Measurements from ENCODE around the gene BUB3. TPM values are rescaled to one million over a fixed set of nuclear protein-coding genes. Genes with fewer than 3 reads are reported as not detected.

The BUB3 gene
- total and polyA plus RNA-seq, 2 donors (not counting 1 experiment from before 2014, with no cell fraction given): 121 to 195 TPM

DNA sequence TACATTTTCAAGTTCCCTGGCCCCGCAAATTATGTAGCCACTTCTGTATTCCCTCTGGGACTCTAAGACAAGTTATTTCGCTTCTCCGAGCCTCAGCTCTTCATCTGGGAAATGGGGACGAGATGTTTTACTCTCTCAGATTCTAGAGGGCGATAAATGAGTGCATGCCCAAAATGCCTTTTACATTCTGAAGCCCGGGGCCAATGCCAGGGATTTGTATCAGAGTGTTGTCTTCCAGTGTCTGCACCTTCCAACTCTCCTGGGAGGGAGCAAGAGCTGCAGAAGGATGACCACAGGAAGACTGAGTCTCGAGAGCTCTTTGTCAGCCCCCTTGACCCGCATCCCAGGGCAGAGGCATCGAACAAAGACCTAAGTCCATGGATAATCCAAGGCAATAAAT is 39.9 kb downstream of the BUB3 start:
- Histone ChIP-seq H3K9me3 (ENCODE audit: control insufficient read depth, insufficient read depth, low read depth, low read length) (no peaks in the 10 kb centered on the region), H3K4me3 (replicated peaks in 1 of 4; ENCODE audit: control extremely low read depth in 1 of 4, insufficient read depth in 1 of 4, low read depth in 3 of 4, low read length in 4 of 4) (no peak overlapping the region), H3K4me1 (ENCODE audit: control insufficient read depth, extremely low read depth, insufficient read depth, low read length) (no peaks in the 10 kb centered on the region), H3K27me3 (ENCODE audit: control insufficient read depth, insufficient read depth, low read length) (no peaks in the 10 kb centered on the region), H3K79me2 (ENCODE audit: control insufficient read depth, insufficient read depth, low read length) (no peaks in the 10 kb centered on the region), H3K36me3 (ENCODE audit: control insufficient read depth, insufficient read depth, low read length) (no peaks in the 10 kb centered on the region), H3K4me2 (ENCODE audit: extremely low read depth, insufficient read depth, low read length) (no peak overlapping the region), H3K9ac (ENCODE audit: insufficient read depth, low read length) (no peak overlapping the region), H2AFZ (ENCODE audit: low read length) (no peak overlapping the region), H4K20me1 (ENCODE audit: control insufficient read depth, extremely low read depth, insufficient read depth, low read length) (no peaks in the 10 kb centered on the region), H3K27ac (ENCODE audit: insufficient read depth, low read length) (no peak overlapping the region)
- DNase-seq (ENCODE audit: low read depth in 2 of 2): no peak
- no peak for TF ChIP-seq EZH2 (IDR thresholded peaks at IDR 0.05; ENCODE audit: low read length, missing control alignments)
- TF ChIP-seq, protein P1, sequence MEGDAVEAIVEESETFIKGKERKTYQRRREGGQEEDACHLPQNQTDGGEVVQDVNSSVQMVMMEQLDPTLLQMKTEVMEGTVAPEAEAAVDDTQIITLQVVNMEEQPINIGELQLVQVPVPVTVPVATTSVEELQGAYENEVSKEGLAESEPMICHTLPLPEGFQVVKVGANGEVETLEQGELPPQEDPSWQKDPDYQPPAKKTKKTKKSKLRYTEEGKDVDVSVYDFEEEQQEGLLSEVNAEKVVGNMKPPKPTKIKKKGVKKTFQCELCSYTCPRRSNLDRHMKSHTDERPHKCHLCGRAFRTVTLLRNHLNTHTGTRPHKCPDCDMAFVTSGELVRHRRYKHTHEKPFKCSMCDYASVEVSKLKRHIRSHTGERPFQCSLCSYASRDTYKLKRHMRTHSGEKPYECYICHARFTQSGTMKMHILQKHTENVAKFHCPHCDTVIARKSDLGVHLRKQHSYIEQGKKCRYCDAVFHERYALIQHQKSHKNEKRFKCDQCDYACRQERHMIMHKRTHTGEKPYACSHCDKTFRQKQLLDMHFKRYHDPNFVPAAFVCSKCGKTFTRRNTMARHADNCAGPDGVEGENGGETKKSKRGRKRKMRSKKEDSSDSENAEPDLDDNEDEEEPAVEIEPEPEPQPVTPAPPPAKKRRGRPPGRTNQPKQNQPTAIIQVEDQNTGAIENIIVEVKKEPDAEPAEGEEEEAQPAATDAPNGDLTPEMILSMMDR (conservative IDR thresholded peaks at IDR 0.05 in 1 of 2, IDR thresholded peaks at IDR 0.05 in 1 of 2; ENCODE audit: low read depth in 1 of 2, low read length in 2 of 2): no peak

DNA sequence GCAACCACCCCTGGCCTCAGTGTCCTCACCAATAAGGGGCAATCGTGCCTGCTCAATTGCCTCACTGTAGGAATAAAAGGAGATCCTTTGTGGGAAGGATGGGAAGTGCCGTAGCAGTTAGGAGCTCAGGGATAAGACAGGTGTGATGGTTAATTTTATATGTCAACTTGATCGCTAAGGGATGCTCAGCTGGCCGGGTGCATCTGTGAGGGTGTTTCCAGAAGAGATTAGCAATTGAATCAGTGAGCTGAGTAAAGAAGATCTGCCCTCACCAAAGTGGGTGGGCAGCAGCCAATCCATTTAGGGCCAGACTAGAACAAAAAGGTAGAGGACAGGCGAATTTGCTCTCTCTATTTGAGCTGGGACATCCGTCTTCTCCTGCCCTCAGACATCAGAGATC is 46.3 kb downstream of the BUB3 start:
- Histone ChIP-seq H3K79me2 (ENCODE audit: control insufficient read depth, insufficient read depth, low read length) (no peaks in the 10 kb centered on the region), H3K36me3 (ENCODE audit: control insufficient read depth, insufficient read depth, low read length) (no peaks in the 10 kb centered on the region), H3K4me1 (ENCODE audit: control insufficient read depth, extremely low read depth, insufficient read depth, low read length) (no peaks in the 10 kb centered on the region), H4K20me1 (ENCODE audit: control insufficient read depth, extremely low read depth, insufficient read depth, low read length) (no peaks in the 10 kb centered on the region), H3K4me3 (replicated peaks in 1 of 4; ENCODE audit: control extremely low read depth in 1 of 4, insufficient read depth in 1 of 4, low read depth in 3 of 4, low read length in 4 of 4) (no peak overlapping the region), H3K9me3 (ENCODE audit: control insufficient read depth, insufficient read depth, low read depth, low read length) (no peaks in the 10 kb centered on the region), H2AFZ (ENCODE audit: low read length) (no peak overlapping the region), H3K4me2 (ENCODE audit: extremely low read depth, insufficient read depth, low read length) (no peak overlapping the region), H3K27me3 (ENCODE audit: control insufficient read depth, insufficient read depth, low read length) (no peaks in the 10 kb centered on the region), H3K9ac (ENCODE audit: insufficient read depth, low read length) (no peak overlapping the region), H3K27ac (ENCODE audit: insufficient read depth, low read length) (no peak overlapping the region)
- TF ChIP-seq, protein P1 (conservative IDR thresholded peaks at IDR 0.05 in 1 of 2, IDR thresholded peaks at IDR 0.05 in 1 of 2; ENCODE audit: low read depth in 1 of 2, low read length in 2 of 2): no peak
- no peak for TF ChIP-seq EZH2 (IDR thresholded peaks at IDR 0.05; ENCODE audit: low read length, missing control alignments)
- no peak for DNase-seq (ENCODE audit: low read depth in 2 of 2)

DNA sequence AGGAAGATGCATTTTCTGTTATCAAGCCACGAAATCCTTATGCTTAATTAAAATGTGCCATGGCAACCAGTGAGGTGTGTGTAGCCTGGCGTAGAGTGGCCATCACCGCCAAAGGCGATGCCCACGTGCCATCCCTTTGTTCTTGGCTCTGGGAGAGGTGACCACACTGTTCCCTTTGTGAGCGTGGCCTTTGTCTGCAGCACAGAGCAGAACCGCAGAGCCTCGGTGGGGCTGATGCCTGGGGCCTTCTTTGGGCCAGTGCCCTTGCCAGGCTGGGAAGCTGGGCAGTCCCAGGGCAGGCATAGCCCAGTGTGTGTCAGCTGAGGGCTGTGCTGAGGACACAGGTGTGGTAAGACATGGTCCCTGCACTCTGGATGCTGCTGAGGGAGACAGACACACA is 48.3 kb downstream of the BUB3 start:
- Histone ChIP-seq H3K27me3 (ENCODE audit: control insufficient read depth, insufficient read depth, low read length) (no peaks in the 10 kb centered on the region), H4K20me1 (ENCODE audit: control insufficient read depth, extremely low read depth, insufficient read depth, low read length) (no peaks in the 10 kb centered on the region), H3K9ac (ENCODE audit: insufficient read depth, low read length) (no peak overlapping the region), H3K27ac (ENCODE audit: insufficient read depth, low read length) (no peak overlapping the region), H3K79me2 (ENCODE audit: control insufficient read depth, insufficient read depth, low read length) (no peaks in the 10 kb centered on the region), H3K4me1 (ENCODE audit: control insufficient read depth, extremely low read depth, insufficient read depth, low read length) (no peaks in the 10 kb centered on the region), H3K4me2 (ENCODE audit: extremely low read depth, insufficient read depth, low read length) (no peak overlapping the region), H3K4me3 (replicated peaks in 1 of 4; ENCODE audit: control extremely low read depth in 1 of 4, insufficient read depth in 1 of 4, low read depth in 3 of 4, low read length in 4 of 4) (no peak overlapping the region), H3K9me3 (ENCODE audit: control insufficient read depth, insufficient read depth, low read depth, low read length) (no peaks in the 10 kb centered on the region), H2AFZ (ENCODE audit: low read length) (no peak overlapping the region), H3K36me3 (ENCODE audit: control insufficient read depth, insufficient read depth, low read length) (no peaks in the 10 kb centered on the region)
- no peak for TF ChIP-seq EZH2 (IDR thresholded peaks at IDR 0.05; ENCODE audit: low read length, missing control alignments)
- TF ChIP-seq, protein P1 (conservative IDR thresholded peaks at IDR 0.05 in 1 of 2, IDR thresholded peaks at IDR 0.05 in 1 of 2; ENCODE audit: low read depth in 1 of 2, low read length in 2 of 2): no peak
- no peak for DNase-seq (ENCODE audit: low read depth in 2 of 2)
